ENCODE data around the gene APBA2. TPM values are rescaled to one million over a fixed set of nuclear protein-coding genes. Genes with fewer than 3 reads are reported as not detected.
A peak's percentile ranks its signal among the peaks of the same experiment; 100 is the strongest.

Gene APBA2
- 10.9 and 11.4 TPM in 2 replicates for polyA plus RNA-seq (2011; rRNA removed)
- 17.6 and 19.7 TPM in 2 replicates for polyA plus RNA-seq (2012; cell fraction: cytosol; rRNA removed)
- polyA plus RNA-seq (2012; cell fraction: nucleus; rRNA removed), result 28.2 and 29.7 TPM in 2 replicates
- polyA plus RNA-seq (2017; fragmentation: RNase III; extraction: RNeasy Plus Mini Kit Qiagen cat#74134 plus additional on column Dnase treatment), result 12.2 to 14.6 TPM (median 12.6 TPM) in 3 replicates
- 13.4 and 16.5 TPM in 2 replicates for polyA minus RNA-seq (2011; rRNA and poly(A)+ RNA removed)

DNA sequence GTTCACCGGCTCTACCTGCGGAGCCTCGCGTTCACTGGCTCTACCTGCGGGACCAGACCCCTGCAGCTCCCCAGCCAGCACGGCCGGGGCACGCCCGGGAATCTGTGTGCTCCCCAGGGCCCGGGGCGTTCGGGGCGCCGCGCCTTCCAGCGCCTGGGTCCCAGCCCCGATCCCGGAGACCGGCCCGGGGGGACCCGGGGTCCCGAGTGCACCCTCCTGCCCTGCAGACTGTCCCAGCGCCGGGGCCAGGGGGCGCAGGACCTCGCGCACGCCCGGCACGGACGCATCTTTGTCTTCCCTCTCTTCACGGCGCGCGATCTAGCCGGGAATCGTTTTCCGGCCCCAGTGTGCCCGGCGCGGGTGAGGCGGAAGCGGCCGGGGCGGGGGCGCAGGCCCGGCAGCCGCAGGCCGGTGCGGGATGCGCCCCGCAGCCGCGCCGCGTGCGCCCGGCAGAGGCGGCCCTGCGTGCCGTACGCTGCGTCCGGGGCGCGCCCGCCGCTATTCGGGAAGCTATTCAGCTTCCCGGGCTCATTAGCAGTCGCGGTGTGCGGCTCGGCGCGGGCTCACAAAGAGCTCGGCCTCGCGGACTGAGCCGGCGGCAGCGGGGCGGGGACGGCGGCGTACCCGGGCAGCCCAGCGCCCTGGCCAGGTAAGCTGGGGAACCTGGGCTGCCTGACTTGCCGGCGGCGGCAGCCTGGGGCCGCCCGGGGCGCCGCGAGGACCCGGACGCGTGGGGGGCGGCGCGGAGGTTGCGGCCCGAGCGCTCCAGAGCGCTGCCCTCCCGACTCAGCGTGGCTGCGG lies at the start of gene APBA2:
Gene APBA2, plus strand, starts transcription at position 345 of the 801 bp plus-strand sequence. CDS start 167,911 bp downstream, outside the sequence.
- Histone ChIP-seq H3K9me3 (no peaks in the 10 kb centered on the region), H3K4me2 (peak within 1 kb of the TSS; percentile 99), H3K27ac (peak within 1 kb of the TSS; percentile 92 to 93), H3K4me1 (peaks cover 8% of the 10 kb centered on the region; the same call in 2 of the 3 replicates), H3K4me3 (peak within 1 kb of the TSS; percentile 87)
- CTCF ChIA-PET, result interaction anchor here (0.7 to 1.4 kb wide), 6 partner anchors 11 to 205 kb away, joined by 3 to 5 read pairs (median 4); no protein-coding TSS in a partner anchor
- DNase-seq (ENCODE audit: low read depth in 1 of 2, low spot score in 1 of 2), result peak; percentile 36 to 55
- peak; percentile 67 to 69 for ATAC-seq
- FAIRE-seq, result no peak
- POLR2A ChIA-PET, result no interaction called here
- 4% methylated on average over 39 of the region's 109 CpGs for WGBS (ENCODE audit: missing lambda C conversion rate)
- TF ChIP-seq SMC3 (IDR thresholded peaks at IDR 0.05) (0 out of 3 replicates have a peak, but pooled peaks have one; percentile 18), CEBPB (IDR thresholded peaks at IDR 0.05) (no peak), HOXB5 (CRISPR knock-in tag; IDR thresholded peaks at IDR 0.05) (no peak), ATOH8 (CRISPR knock-in tag; IDR thresholded peaks at IDR 0.05; ENCODE audit: low read depth) (no peak), NPAS2 (CRISPR knock-in tag; IDR thresholded peaks at IDR 0.05; ENCODE audit: borderline replicate concordance) (no peak), KDM5A (IDR thresholded peaks at IDR 0.05) (no peak), RARB (CRISPR knock-in tag; IDR thresholded peaks at IDR 0.05) (no peak), BHLHE40 (IDR thresholded peaks at IDR 0.05; ENCODE audit: low read depth, low read length) (no peak), FOSL2 (IDR thresholded peaks at IDR 0.05) (no peak), FOSL2 (CRISPR knock-in tag; IDR thresholded peaks at IDR 0.05) (no peak), HEYL (CRISPR knock-in tag; IDR thresholded peaks at IDR 0.05) (no peak), HMGXB4 (CRISPR knock-in tag; IDR thresholded peaks at IDR 0.05; ENCODE audit: borderline replicate concordance) (no peak), CHD4 (IDR thresholded peaks at IDR 0.05; ENCODE audit: borderline replicate concordance) (no peak), ZNF302 (CRISPR knock-in tag; IDR thresholded peaks at IDR 0.05) (no peak), PHF8 (IDR thresholded peaks at IDR 0.05; ENCODE audit: borderline replicate concordance, low read depth) (peak; percentile 42; the same call in 1 of the 2 replicates), KDM1A (IDR thresholded peaks at IDR 0.05; ENCODE audit: low read depth) (no peak), RNF2 (IDR thresholded peaks at IDR 0.05; ENCODE audit: borderline replicate concordance, low read depth) (0 out of 2 replicates have a peak, but pooled peaks have one; percentile 38), GATA3 (IDR thresholded peaks at IDR 0.05; ENCODE audit: borderline replicate concordance) (no peak), ESRRA (IDR thresholded peaks at IDR 0.05; ENCODE audit: borderline replicate concordance, low read length) (no peak), TFCP2L1 (CRISPR knock-in tag; IDR thresholded peaks at IDR 0.05) (no peak), ZC3H11A (IDR thresholded peaks at IDR 0.05) (no peak), HOXB13 (CRISPR knock-in tag; IDR thresholded peaks at IDR 0.05; ENCODE audit: low read depth) (no peak), EP300 (IDR thresholded peaks at IDR 0.05) (no peak), MAFK (IDR thresholded peaks at IDR 0.05; ENCODE audit: partially characterized antibody) (no peak), HES2 (IDR thresholded peaks at IDR 0.05) (no peak), FOXS1 (CRISPR knock-in tag; IDR thresholded peaks at IDR 0.05) (no peak), POLR2A (IDR thresholded peaks at IDR 0.05; ENCODE audit: low read length) (peak; percentile 61), ZSCAN20 (CRISPR knock-in tag; IDR thresholded peaks at IDR 0.05) (no peak), ZFP36 (IDR thresholded peaks at IDR 0.05; ENCODE audit: borderline replicate concordance, partially characterized antibody) (no peak), SREBF2 (IDR thresholded peaks at IDR 0.05) (no peak), CBX2 (IDR thresholded peaks at IDR 0.05; ENCODE audit: borderline replicate concordance, low read depth) (no peak), JUN (IDR thresholded peaks at IDR 0.05) (peak in 1 of 2 experiments; percentile 72; a peak in 2 of 5 replicates), MAX (IDR thresholded peaks at IDR 0.05) (peak; percentile 39; the same call in 1 of the 2 replicates), FOSB (CRISPR knock-in tag; IDR thresholded peaks at IDR 0.05) (no peak), BCL3 (IDR thresholded peaks at IDR 0.05) (no peak; the same call in 2 of the 3 replicates)
- TF ChIP-seq, protein P1, sequence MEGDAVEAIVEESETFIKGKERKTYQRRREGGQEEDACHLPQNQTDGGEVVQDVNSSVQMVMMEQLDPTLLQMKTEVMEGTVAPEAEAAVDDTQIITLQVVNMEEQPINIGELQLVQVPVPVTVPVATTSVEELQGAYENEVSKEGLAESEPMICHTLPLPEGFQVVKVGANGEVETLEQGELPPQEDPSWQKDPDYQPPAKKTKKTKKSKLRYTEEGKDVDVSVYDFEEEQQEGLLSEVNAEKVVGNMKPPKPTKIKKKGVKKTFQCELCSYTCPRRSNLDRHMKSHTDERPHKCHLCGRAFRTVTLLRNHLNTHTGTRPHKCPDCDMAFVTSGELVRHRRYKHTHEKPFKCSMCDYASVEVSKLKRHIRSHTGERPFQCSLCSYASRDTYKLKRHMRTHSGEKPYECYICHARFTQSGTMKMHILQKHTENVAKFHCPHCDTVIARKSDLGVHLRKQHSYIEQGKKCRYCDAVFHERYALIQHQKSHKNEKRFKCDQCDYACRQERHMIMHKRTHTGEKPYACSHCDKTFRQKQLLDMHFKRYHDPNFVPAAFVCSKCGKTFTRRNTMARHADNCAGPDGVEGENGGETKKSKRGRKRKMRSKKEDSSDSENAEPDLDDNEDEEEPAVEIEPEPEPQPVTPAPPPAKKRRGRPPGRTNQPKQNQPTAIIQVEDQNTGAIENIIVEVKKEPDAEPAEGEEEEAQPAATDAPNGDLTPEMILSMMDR (IDR thresholded peaks at IDR 0.05), result peak; percentile 29
